Gastrocnemius medialis (tissue), 4 donors: ENCODE data around the gene COL4A3. TPM values are rescaled to one million over a fixed set of nuclear protein-coding genes. Genes with fewer than 3 reads are reported as not detected.

Experiments used
- ATAC-seq, 2 donors: fragments of 150-250 bp; one replicate each; pipeline ENCODE4 v1.9.1; 2016
- DNase-seq, 2 donors: peaks; one replicate each; pipeline ENCODE4 v3.0.0-alpha.2; 2019
- H3K27ac ChIP-seq, 4 donors: fragments of 200-600 bp; sonication (generic); 1 replicate in 1 of 4; 2 replicates in 3 of 4; pipeline ENCODE4 v1.5.1; 2016 to 2018; ENCODE audit warnings: mild to moderate bottlenecking in 2 of 4, moderate library complexity in 1 of 4
- H3K27me3 ChIP-seq, 3 donors: fragments of 200-600 bp; sonication (generic) in 2 of 3; 1 replicate in 1 of 3; 2 replicates in 2 of 3; pipeline versions ENCODE4 v1.5.1 to v1.6.0; 2016 to 2019; ENCODE audit warnings: mild to moderate bottlenecking in 1 of 3, moderate library complexity in 1 of 3
- H3K36me3 ChIP-seq, 2 donors: fragments of 200-600 bp; sonication (generic) in 1 of 2; one replicate each; pipeline ENCODE4 v1.5.1; 2017 to 2018
- H3K4me1 ChIP-seq, 2 donors: fragments of 200-600 bp; sonication (generic) in 1 of 2; one replicate each; pipeline ENCODE4 v1.5.1; 2016 to 2017; ENCODE audit warnings: mild to moderate bottlenecking in 2 of 2
- H3K4me3 ChIP-seq, 4 donors: fragments of 200-600 bp; sonication (generic) in 3 of 4; 1 replicate in 1 of 4; 2 replicates in 3 of 4; pipeline ENCODE4 v1.5.1; 2016 to 2019; ENCODE audit warnings: mild to moderate bottlenecking in 2 of 4
- H3K9me3 ChIP-seq, 3 donors: fragments of 200-600 bp; sonication (generic) in 2 of 3; 1 replicate in 1 of 3; 2 replicates in 2 of 3; pipeline ENCODE4 v1.5.1; 2016 to 2019
- CTCF ChIP-seq, 5 experiments: fragments of 450-650 bp in 3 of 5; fragments of 200-600 bp in 2 of 5; sonication (generic) in 2 of 5; IDR thresholded peaks in 4 of 5; conservative IDR thresholded peaks in 1 of 5; 1 replicate in 4 of 5; 2 replicates in 1 of 5; pipeline ENCODE4 v1.5.1; 2016 to 2019; ENCODE audit warnings: antibody characterized with exemption in 5 of 5, mild to moderate bottlenecking in 3 of 5, moderate library complexity in 3 of 5
- POLR2A ChIP-seq, 2 donors: fragments of 450-650 bp; IDR thresholded peaks; one replicate each; pipeline ENCODE4 v1.6.1; 2017; ENCODE audit warnings: antibody characterized with exemption in 2 of 2, mild to moderate bottlenecking in 2 of 2, moderate library complexity in 2 of 2
- in situ Hi-C, 4 donors: fragments of 200-750 bp; cut with MboI; loops; one replicate each; pipeline versions ENCODE4 v1.15.0 to v1.8.0; 2017; ENCODE audit warnings: low sequenced_read_pairs in 4 of 4
- intact Hi-C: fragments of 100-400 bp; cut with DNase I; formaldehyde crosslinking; loops from one replicate; pipeline ENCODE4 v1.15.1; 2023; ENCODE audit warnings: low total_unique reads
- total RNA-seq, 4 donors: library from RNA; depleted of rRNA; stranded (reverse); fragments of >200 nt; gene quantifications; one replicate each; pipeline versions ENCODE4 v1.1.0 to v1.2.3, GENCODE V29; 2016

COL4A3 gene
- total RNA-seq, 4 donors from 2014 or later, result 1.9 to 66.8 (median 3.8) TPM

DNA sequence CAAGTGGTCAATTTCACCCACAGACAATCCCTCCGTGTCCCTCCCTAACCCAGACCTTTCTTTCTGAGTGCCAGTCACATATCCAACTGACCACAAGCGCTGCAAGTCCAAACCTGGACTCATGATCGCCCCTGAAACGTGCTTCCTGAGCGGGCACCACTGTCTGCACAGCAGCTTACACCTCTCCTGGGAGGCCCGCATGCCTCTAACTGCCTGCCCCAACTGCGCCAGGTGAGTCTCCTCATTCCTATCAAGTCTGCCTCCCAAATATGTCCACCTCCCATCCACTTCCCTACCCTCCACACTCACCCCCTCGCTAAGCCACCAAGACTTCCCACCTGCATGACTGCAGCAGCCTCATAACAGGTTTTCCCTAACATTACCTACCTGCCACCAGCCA is 33.8 kb upstream of the COL4A3 start:
- no peak for TF ChIP-seq CTCF (IDR thresholded peaks at IDR 0.05 in 4 of 5, conservative IDR thresholded peaks at IDR 0.05 in 1 of 5)
- no peak overlapping the region for H3K4me3 ChIP-seq
- intact Hi-C loops, result loop anchor here (1.0 to 5.0 kb wide), 2 partner anchors 108 to 197 kb away; partner anchors contain the start of gene MFF
- no peaks in the 10 kb centered on the region for H3K36me3 ChIP-seq
- in situ Hi-C loops, result no loop called here
- peaks cover 17 to 20% of the 10 kb centered on the region in 2 donors for H3K4me1 ChIP-seq
- DNase-seq, result no peak
- no peaks in the 10 kb centered on the region for H3K9me3 ChIP-seq
- H3K27ac ChIP-seq, result peak overlapping the region in 1 of 4 donors; percentile 11
- H3K27me3 ChIP-seq, result no peaks in the 10 kb centered on the region
- ATAC-seq, result no peak

- TF ChIP-seq POLR2A (IDR thresholded peaks at IDR 0.05), result no peak
- peak; percentile 66 to 82 for ATAC-seq
- Histone ChIP-seq H3K27ac (peak overlapping the region in 3 of 4 donors; percentile 6 to 57 (median 29)), H3K9me3 (no peaks in the 10 kb centered on the region), H3K36me3 (no peaks in the 10 kb centered on the region), H3K27me3 (no peaks in the 10 kb centered on the region), H3K4me3 (no peak overlapping the region), H3K4me1 (peaks cover 17 to 20% of the 10 kb centered on the region in 2 donors)
- peak in 1 of 2 donors; percentile 52 for DNase-seq
- in situ Hi-C loops, result no loop called here
- intact Hi-C loops, result loop anchor here (5.0 kb wide), 1 partner anchor 194 kb away; the partner anchor contains the start of gene MFF
These were observed 31.4 kb upstream of the COL4A3 start for GRCh38 chr2:227132986-227133385.

DNA sequence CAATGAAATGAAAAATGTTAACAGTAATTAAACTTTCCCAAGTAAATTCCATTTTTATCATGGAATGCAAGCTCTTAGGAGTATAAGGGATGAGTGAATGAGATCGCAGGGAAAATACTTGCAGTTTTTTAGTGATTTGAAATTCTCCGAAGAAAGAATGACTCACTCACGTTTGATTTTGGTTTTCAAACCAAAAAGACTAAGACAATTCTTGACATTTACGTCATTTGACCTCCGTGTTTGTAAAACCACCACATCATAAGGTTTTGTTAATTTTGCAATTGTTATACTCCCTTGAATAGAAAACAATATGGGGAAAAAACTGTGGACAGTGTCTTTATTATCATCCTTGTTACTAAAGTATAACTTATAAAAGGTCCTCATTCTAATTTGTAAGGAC is 29.8 kb upstream of the COL4A3 start:
- H3K36me3 ChIP-seq, result no peaks in the 10 kb centered on the region
- H3K27me3 ChIP-seq, result no peaks in the 10 kb centered on the region
- H3K27ac ChIP-seq, result no peak overlapping the region
- intact Hi-C loops (loop anchor here (5.0 kb wide), 1 partner anchor 193 kb away; the partner anchor contains the start of gene MFF), in situ Hi-C loops (no loop called here)
- H3K4me3 ChIP-seq, result no peak overlapping the region
- DNase-seq (no peak), ATAC-seq (no peak)
- no peaks in the 10 kb centered on the region for H3K9me3 ChIP-seq
- no peak for TF ChIP-seq POLR2A (IDR thresholded peaks at IDR 0.05)
- no peak for TF ChIP-seq CTCF (IDR thresholded peaks at IDR 0.05 in 4 of 5, conservative IDR thresholded peaks at IDR 0.05 in 1 of 5)
- H3K4me1 ChIP-seq, result peaks cover 17 to 20% of the 10 kb centered on the region in 2 donors

DNA sequence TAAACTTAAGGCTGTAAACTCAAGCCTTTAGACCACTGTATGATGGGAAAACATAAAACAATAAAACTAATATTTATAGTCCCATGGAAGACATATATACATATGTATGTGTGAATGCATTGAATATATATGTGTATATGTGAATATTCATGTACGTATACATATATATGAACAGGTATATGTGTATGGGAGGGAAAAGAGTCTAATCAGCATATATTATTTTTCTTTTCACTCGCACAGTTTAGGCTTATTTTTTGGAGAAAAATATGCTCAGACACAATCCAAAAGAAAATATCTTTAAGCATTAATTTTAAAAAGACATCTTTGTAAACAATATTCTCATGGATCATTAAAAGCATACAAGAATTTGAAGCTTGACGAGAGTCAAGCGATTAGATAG is 23.1 kb upstream of the COL4A3 start:
- no peak for TF ChIP-seq CTCF (IDR thresholded peaks at IDR 0.05 in 4 of 5, conservative IDR thresholded peaks at IDR 0.05 in 1 of 5)
- no peak for TF ChIP-seq POLR2A (IDR thresholded peaks at IDR 0.05)
- Histone ChIP-seq H3K27ac (no peak overlapping the region), H3K27me3 (no peaks in the 10 kb centered on the region), H3K36me3 (peaks cover 0 to 13% of the 10 kb centered on the region in 2 donors), H3K4me3 (no peak overlapping the region), H3K9me3 (no peaks in the 10 kb centered on the region), H3K4me1 (no peaks in the 10 kb centered on the region)
- no peak for DNase-seq
- in situ Hi-C loops, result no loop called here
- ATAC-seq, result no peak
- intact Hi-C loops, result no loop called here

DNA sequence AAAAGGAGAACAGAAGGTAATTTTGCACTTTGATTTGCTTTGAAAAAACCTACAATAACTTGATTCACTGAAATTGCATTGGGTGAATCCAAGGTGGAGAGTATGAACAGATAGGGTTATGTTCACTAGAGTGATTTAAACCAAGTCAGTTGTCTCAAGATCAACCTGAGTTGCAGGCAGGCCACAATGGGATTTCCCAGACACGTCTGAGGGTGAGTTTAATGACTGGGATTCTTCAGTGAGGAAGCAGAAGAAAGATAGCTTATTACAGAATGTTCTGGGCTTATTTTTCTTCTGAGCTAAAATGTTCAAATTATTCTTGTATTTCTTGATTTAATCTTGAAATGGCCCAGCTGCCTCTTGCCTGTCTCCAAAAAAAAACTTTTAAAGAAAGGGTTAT is 20.5 kb upstream of the COL4A3 start:
- TF ChIP-seq POLR2A (IDR thresholded peaks at IDR 0.05) (no peak), CTCF (IDR thresholded peaks at IDR 0.05 in 4 of 5, conservative IDR thresholded peaks at IDR 0.05 in 1 of 5) (no peak)
- Histone ChIP-seq H3K27ac (no peak overlapping the region), H3K27me3 (no peaks in the 10 kb centered on the region), H3K9me3 (no peaks in the 10 kb centered on the region), H3K4me1 (no peaks in the 10 kb centered on the region), H3K4me3 (no peak overlapping the region), H3K36me3 (peaks cover 0 to 22% of the 10 kb centered on the region in 2 donors)
- DNase-seq, result no peak
- intact Hi-C loops, result no loop called here
- in situ Hi-C loops, result no loop called here
- ATAC-seq, result no peak
